ENCODE measurements around the gene ZNF565.
A peak's percentile ranks its signal among the peaks of the same experiment; 100 is the strongest.
"Not testable (repeated sequence)": the region's sequence is repeated elsewhere in the genome, so short reads cannot be mapped to it uniquely, and the experiment has no call there.

Gene ZNF565

GRCh38 chr19:36214386-36215275 lies at the start of gene ZNF565, which contains the start of gene ZNF146:
TSS of gene ZNF565 (minus strand) at chr19:36214665. CDS start at chr19:36201985, 12,680 bp downstream.
TSS of gene ZNF146 (plus strand) at chr19:36215106. CDS start at chr19:36236441, 21,335 bp downstream.
- peak; percentile 96 for DNase-seq (ENCODE audit: low read depth, low spot score)

GRCh38 chr19:36259211-36259610 lies 44.7 kb upstream of the ZNF565 start:
- DNase-seq (ENCODE audit: low read depth, low spot score): no peak

- no peak for DNase-seq (ENCODE audit: low read depth, low spot score)
Observed at GRCh38 chr19:36258028-36258875, 43.8 kb upstream of the ZNF565 start.

- DNase-seq (ENCODE audit: low read depth, low spot score): no peak
Observed at GRCh38 chr19:36257520-36257876, 43.0 kb upstream of the ZNF565 start.

- no peak for DNase-seq (ENCODE audit: low read depth, low spot score)
Observed at GRCh38 chr19:36256853-36257519, 42.5 kb upstream of the ZNF565 start.

- no peak for DNase-seq (ENCODE audit: low read depth, low spot score)
Observed at GRCh38 chr19:36256064-36256463, 41.6 kb upstream of the ZNF565 start.

- DNase-seq (ENCODE audit: low read depth, low spot score): no peak
Observed at GRCh38 chr19:36255316-36255715, 40.9 kb upstream of the ZNF565 start.

- DNase-seq (ENCODE audit: low read depth, low spot score): no peak
Observed at GRCh38 chr19:36254848-36255247, 40.4 kb upstream of the ZNF565 start.

- no peak for DNase-seq (ENCODE audit: low read depth, low spot score)
Observed at GRCh38 chr19:36252047-36252446, 37.6 kb upstream of the ZNF565 start.

GRCh38 chr19:36246006-36246481 lies 31.6 kb upstream of the ZNF565 start:
- DNase-seq (ENCODE audit: low read depth, low spot score): no peak

- no peak for DNase-seq (ENCODE audit: low read depth, low spot score)
Observed at GRCh38 chr19:36245210-36246005, 30.9 kb upstream of the ZNF565 start.

- no peak for DNase-seq (ENCODE audit: low read depth, low spot score)
Observed at GRCh38 chr19:36244066-36244465, 29.6 kb upstream of the ZNF565 start.

GRCh38 chr19:36236946-36237310 lies 22.5 kb upstream of the ZNF565 start:
- DNase-seq (ENCODE audit: low read depth, low spot score): no peak

GRCh38 chr19:36236304-36236945 lies 22.0 kb upstream of the ZNF565 start:
- DNase-seq (ENCODE audit: low read depth, low spot score): no peak

- not testable (repeated sequence) for DNase-seq (ENCODE audit: low read depth, low spot score)
Observed at GRCh38 chr19:36233626-36234025, 19.2 kb upstream of the ZNF565 start.

- DNase-seq (ENCODE audit: low read depth, low spot score): no peak
Observed at GRCh38 chr19:36225219-36225892, 10.9 kb upstream of the ZNF565 start.

GRCh38 chr19:36222503-36222902 lies 8.0 kb upstream of the ZNF565 start:
- no peak for DNase-seq (ENCODE audit: low read depth, low spot score)

- DNase-seq (ENCODE audit: low read depth, low spot score): no peak
Observed at GRCh38 chr19:36221474-36221873, 7.0 kb upstream of the ZNF565 start.

- no peak for DNase-seq (ENCODE audit: low read depth, low spot score)
Observed at GRCh38 chr19:36215276-36216123, 1.0 kb upstream of the ZNF565 start.
